HG03064 (cell line): Measurements from ENCODE around the gene PITPNM1.
"Not testable (repeated sequence)": the region's sequence is repeated elsewhere in the genome, so short reads cannot be mapped to it uniquely, and the experiment has no call there.

ENCODE experiments used
- ATAC-seq: cut with Tn5 transposase; IDR thresholded peaks from one replicate; pipeline ENCODE4 v1.9.1; 2021; ENCODE audit warnings: low read depth; ENCODE audit not compliant: unreplicated experiment

PITPNM1 gene

GRCh38 chr11:67504950-67505581 is at the start of gene PITPNM1:
Gene PITPNM1 (minus strand): TSS chr11:67505363. CDS start chr11:67504180, 1,183 bp downstream.
- no peak for ATAC-seq

- ATAC-seq: not testable (repeated sequence)
Observed at GRCh38 chr11:67551697-67552096, 46.5 kb upstream of the PITPNM1 start.

GRCh38 chr11:67551127-67551526 is 46.0 kb upstream of the PITPNM1 start:
- no peak for ATAC-seq

GRCh38 chr11:67548555-67549110 is 43.5 kb upstream of the PITPNM1 start:
- no peak for ATAC-seq

GRCh38 chr11:67548112-67548511 is 42.9 kb upstream of the PITPNM1 start:
- not testable (repeated sequence) for ATAC-seq

GRCh38 chr11:67545280-67545679 is 40.1 kb upstream of the PITPNM1 start:
- no peak for ATAC-seq

- no peak for ATAC-seq
Observed at GRCh38 chr11:67544616-67545242, 39.6 kb upstream of the PITPNM1 start.

- no peak for ATAC-seq
Observed at GRCh38 chr11:67543585-67543984, 38.4 kb upstream of the PITPNM1 start.

GRCh38 chr11:67542971-67543370 is 37.8 kb upstream of the PITPNM1 start:
- ATAC-seq: no peak

GRCh38 chr11:67542169-67542568 is 37.0 kb upstream of the PITPNM1 start:
- ATAC-seq: no peak

GRCh38 chr11:67541198-67541597 is 36.0 kb upstream of the PITPNM1 start:
- ATAC-seq: no peak

GRCh38 chr11:67539550-67539949 is 34.4 kb upstream of the PITPNM1 start:
- no peak for ATAC-seq

GRCh38 chr11:67538823-67539505 is 33.8 kb upstream of the PITPNM1 start:
- ATAC-seq: no peak

GRCh38 chr11:67538306-67538705 is 33.1 kb upstream of the PITPNM1 start:
- ATAC-seq: no peak

GRCh38 chr11:67535561-67535960 is 30.4 kb upstream of the PITPNM1 start:
- ATAC-seq: no peak

GRCh38 chr11:67534070-67534679 is 29.0 kb upstream of the PITPNM1 start:
- no peak for ATAC-seq

GRCh38 chr11:67532889-67533288 is 27.7 kb upstream of the PITPNM1 start:
- no peak for ATAC-seq

- ATAC-seq: no peak
Observed at GRCh38 chr11:67530282-67530592, 25.1 kb upstream of the PITPNM1 start.

- ATAC-seq: no peak
Observed at GRCh38 chr11:67528376-67528775, 23.2 kb upstream of the PITPNM1 start.

GRCh38 chr11:67525275-67525976 is 20.3 kb upstream of the PITPNM1 start:
- no peak for ATAC-seq

- no peak for ATAC-seq
Observed at GRCh38 chr11:67524480-67524808, 19.3 kb upstream of the PITPNM1 start.
